ENCODE measurements around the gene MCM10.
"Not testable (repeated sequence)": the region's sequence is repeated elsewhere in the genome, so short reads cannot be mapped to it uniquely, and the experiment has no call there.

DNA sequence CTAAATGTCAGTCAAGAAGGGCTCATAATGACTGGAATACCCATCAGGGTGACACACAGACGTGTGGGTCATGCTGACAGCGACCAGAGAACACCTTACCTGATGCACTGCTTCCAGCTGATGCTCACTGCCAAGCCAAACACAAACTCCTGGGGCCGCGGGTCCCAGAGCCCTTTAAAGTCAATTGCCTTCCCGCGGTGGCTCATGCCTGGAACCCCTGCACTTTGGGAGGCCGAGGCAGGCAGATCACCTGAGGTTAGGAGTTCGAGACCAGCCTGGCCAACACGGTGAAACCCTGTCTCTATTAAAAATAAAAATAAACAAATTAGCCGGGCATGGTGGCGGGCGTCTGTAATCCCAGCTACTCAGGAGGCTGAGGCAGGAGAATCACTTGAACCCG is 73.4 kb downstream of the MCM10 start:
- TF ChIP-seq, protein P1, sequence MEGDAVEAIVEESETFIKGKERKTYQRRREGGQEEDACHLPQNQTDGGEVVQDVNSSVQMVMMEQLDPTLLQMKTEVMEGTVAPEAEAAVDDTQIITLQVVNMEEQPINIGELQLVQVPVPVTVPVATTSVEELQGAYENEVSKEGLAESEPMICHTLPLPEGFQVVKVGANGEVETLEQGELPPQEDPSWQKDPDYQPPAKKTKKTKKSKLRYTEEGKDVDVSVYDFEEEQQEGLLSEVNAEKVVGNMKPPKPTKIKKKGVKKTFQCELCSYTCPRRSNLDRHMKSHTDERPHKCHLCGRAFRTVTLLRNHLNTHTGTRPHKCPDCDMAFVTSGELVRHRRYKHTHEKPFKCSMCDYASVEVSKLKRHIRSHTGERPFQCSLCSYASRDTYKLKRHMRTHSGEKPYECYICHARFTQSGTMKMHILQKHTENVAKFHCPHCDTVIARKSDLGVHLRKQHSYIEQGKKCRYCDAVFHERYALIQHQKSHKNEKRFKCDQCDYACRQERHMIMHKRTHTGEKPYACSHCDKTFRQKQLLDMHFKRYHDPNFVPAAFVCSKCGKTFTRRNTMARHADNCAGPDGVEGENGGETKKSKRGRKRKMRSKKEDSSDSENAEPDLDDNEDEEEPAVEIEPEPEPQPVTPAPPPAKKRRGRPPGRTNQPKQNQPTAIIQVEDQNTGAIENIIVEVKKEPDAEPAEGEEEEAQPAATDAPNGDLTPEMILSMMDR (conservative IDR thresholded peaks at IDR 0.05; ENCODE audit: low read depth, low read length) = not testable (repeated sequence)
- not testable (repeated sequence) for TF ChIP-seq EZH2phosphoT487 (IDR thresholded peaks at IDR 0.05; ENCODE audit: borderline replicate concordance, low read length)

Measured in PC-3 (cell line).